Gastroesophageal sphincter (tissue), 3 donors: ENCODE data around the gene CNOT10.

Source experiments
- CTCF ChIP-seq, 4 experiments: fragments of 200-600 bp in 2 of 4; fragments of 450-650 bp in 2 of 4; sonication (generic) in 1 of 4; IDR thresholded peaks; one replicate each; pipeline ENCODE4 v1.5.1; 2017 to 2019; ENCODE audit warnings: antibody characterized with exemption in 4 of 4, mild to moderate bottlenecking in 2 of 4, moderate library complexity in 2 of 4
- EP300 ChIP-seq: sonication (generic); formaldehyde crosslinking; IDR thresholded peaks from one replicate; pipeline ENCODE4 v1.6.1; 2017; ENCODE audit warnings: antibody characterized with exemption, mild to moderate bottlenecking

DNA sequence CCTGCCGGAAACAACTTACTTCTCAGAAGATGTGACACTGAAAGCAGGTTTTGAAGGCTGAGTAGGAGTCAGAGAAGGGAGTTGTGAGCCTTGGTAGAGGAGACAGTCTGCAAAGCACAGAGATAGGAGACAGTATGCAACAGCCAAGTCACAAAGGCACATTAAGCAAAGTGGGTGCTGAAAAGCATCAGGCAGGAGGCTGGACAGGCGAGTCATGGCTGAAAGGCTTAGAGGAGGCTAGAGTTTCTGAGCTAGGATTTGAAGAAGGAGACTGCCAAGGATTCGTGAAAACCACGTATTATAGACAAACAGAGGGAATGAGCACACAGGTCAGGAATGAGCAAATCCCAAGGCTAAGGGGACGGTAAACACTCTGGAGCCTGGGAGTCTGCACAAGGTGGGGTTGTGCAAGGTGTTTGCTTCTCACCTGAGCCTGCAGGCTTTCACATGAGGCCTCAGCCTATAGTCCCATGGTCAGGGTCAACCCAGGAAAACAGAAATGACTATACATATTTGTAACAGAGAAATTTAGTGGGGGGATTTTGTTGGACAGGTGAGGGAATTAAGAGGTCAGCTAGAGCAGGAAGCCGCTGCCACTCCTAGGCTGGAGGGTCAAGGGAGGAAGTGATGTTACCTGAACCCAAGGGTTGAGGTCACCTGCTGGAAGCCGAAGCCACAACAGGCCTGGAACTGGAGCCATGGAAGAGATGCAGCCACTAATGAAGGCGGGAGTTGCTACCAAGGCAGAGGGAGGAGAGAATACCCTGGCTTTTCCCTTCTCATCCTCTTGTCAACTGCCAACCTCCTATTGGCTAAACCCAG lies 109.7 kb downstream of the CNOT10 start:
- no peak for TF ChIP-seq CTCF (IDR thresholded peaks at IDR 0.05)
- TF ChIP-seq EP300: no peak
